ENCODE measurements around the gene ABCG1. TPM values are rescaled to one million over a fixed set of nuclear protein-coding genes. Genes with fewer than 3 reads are reported as not detected.

Gene ABCG1
- total and polyA plus RNA-seq, 2 experiments from 2014 or later = 1.3 to 4.4 TPM

GRCh38 chr21:42304556-42305454, 85.9 kb downstream of the ABCG1 start:
- no peak overlapping the region for H3K4me2 ChIP-seq
- TF ChIP-seq EZH2phosphoT487 (IDR thresholded peaks at IDR 0.05; ENCODE audit: unreplicated experiment) (no peak), ZNF331 (CRISPR knock-in tag; IDR thresholded peaks at IDR 0.05; ENCODE audit: low read depth) (no peak), STAT1 (IDR thresholded peaks at IDR 0.05; ENCODE audit: unreplicated experiment) (no peak), POLR2AphosphoS5 (IDR thresholded peaks at IDR 0.05; ENCODE audit: low read depth) (no peak), JUNB (IDR thresholded peaks at IDR 0.05; ENCODE audit: unreplicated experiment) (no peak), EZH2 (IDR thresholded peaks at IDR 0.05; ENCODE audit: low read depth, unreplicated experiment) (no peak)
- TF ChIP-seq, protein P1, sequence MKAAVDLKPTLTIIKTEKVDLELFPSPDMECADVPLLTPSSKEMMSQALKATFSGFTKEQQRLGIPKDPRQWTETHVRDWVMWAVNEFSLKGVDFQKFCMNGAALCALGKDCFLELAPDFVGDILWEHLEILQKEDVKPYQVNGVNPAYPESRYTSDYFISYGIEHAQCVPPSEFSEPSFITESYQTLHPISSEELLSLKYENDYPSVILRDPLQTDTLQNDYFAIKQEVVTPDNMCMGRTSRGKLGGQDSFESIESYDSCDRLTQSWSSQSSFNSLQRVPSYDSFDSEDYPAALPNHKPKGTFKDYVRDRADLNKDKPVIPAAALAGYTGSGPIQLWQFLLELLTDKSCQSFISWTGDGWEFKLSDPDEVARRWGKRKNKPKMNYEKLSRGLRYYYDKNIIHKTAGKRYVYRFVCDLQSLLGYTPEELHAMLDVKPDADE (IDR thresholded peaks at IDR 0.05) = no peak
- TF ChIP-seq, protein P2, sequence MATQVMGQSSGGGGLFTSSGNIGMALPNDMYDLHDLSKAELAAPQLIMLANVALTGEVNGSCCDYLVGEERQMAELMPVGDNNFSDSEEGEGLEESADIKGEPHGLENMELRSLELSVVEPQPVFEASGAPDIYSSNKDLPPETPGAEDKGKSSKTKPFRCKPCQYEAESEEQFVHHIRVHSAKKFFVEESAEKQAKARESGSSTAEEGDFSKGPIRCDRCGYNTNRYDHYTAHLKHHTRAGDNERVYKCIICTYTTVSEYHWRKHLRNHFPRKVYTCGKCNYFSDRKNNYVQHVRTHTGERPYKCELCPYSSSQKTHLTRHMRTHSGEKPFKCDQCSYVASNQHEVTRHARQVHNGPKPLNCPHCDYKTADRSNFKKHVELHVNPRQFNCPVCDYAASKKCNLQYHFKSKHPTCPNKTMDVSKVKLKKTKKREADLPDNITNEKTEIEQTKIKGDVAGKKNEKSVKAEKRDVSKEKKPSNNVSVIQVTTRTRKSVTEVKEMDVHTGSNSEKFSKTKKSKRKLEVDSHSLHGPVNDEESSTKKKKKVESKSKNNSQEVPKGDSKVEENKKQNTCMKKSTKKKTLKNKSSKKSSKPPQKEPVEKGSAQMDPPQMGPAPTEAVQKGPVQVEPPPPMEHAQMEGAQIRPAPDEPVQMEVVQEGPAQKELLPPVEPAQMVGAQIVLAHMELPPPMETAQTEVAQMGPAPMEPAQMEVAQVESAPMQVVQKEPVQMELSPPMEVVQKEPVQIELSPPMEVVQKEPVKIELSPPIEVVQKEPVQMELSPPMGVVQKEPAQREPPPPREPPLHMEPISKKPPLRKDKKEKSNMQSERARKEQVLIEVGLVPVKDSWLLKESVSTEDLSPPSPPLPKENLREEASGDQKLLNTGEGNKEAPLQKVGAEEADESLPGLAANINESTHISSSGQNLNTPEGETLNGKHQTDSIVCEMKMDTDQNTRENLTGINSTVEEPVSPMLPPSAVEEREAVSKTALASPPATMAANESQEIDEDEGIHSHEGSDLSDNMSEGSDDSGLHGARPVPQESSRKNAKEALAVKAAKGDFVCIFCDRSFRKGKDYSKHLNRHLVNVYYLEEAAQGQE (IDR thresholded peaks at IDR 0.05; ENCODE audit: unreplicated experiment) = no peak
- TF ChIP-seq, protein P3, sequence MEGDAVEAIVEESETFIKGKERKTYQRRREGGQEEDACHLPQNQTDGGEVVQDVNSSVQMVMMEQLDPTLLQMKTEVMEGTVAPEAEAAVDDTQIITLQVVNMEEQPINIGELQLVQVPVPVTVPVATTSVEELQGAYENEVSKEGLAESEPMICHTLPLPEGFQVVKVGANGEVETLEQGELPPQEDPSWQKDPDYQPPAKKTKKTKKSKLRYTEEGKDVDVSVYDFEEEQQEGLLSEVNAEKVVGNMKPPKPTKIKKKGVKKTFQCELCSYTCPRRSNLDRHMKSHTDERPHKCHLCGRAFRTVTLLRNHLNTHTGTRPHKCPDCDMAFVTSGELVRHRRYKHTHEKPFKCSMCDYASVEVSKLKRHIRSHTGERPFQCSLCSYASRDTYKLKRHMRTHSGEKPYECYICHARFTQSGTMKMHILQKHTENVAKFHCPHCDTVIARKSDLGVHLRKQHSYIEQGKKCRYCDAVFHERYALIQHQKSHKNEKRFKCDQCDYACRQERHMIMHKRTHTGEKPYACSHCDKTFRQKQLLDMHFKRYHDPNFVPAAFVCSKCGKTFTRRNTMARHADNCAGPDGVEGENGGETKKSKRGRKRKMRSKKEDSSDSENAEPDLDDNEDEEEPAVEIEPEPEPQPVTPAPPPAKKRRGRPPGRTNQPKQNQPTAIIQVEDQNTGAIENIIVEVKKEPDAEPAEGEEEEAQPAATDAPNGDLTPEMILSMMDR (conservative IDR thresholded peaks at IDR 0.05; ENCODE audit: low read depth in 2 of 2) = no peak
- no peak overlapping the region for H2AFZ ChIP-seq
- no peaks in the 10 kb centered on the region for H3K36me3 ChIP-seq (ENCODE audit: insufficient read depth)
- DNase-seq (ENCODE audit: low spot score) (no peak), ATAC-seq (no peak)
- no peaks in the 10 kb centered on the region for H3K79me2 ChIP-seq (replicated peaks; ENCODE audit: insufficient read depth)
- Mint-ChIP-seq H3K4me1 (peaks cover 4% of the 10 kb centered on the region; the same call in 2 of the 3 replicates), H3K4me3 (no peak overlapping the region), H3K9me3 (no peaks in the 10 kb centered on the region), H3K27me3 (ENCODE audit: insufficient read depth, low read depth, poor library complexity) (peaks cover 12% of the 10 kb centered on the region), H3K36me3 (ENCODE audit: low read depth) (no peaks in the 10 kb centered on the region), H3K27ac (no peak overlapping the region)
- H3K4me1 ChIP-seq (ENCODE audit: insufficient read depth) = no peaks in the 10 kb centered on the region
- no peaks in the 10 kb centered on the region for H4K20me1 ChIP-seq (replicated peaks; ENCODE audit: insufficient read depth)
- H3K27me3 ChIP-seq (ENCODE audit: insufficient read depth) = no peaks in the 10 kb centered on the region
- no peak overlapping the region for H3K4me3 ChIP-seq
- no peak overlapping the region for H3K27ac ChIP-seq (ENCODE audit: low read depth)
- H3K9me2 ChIP-seq (ENCODE audit: insufficient read depth) = no peaks in the 10 kb centered on the region
- no peaks in the 10 kb centered on the region for H3F3A ChIP-seq (replicated peaks; ENCODE audit: low read depth)

Data from GM23338 (cell line).